SH-SY5Y (cell line): ENCODE data around the gene FBXL4.

Experiments used
- GATA2 ChIP-seq: IDR thresholded peaks from 2 replicates; pipeline ENCODE4 v1.6.1; 2011; ENCODE audit warnings: mild to moderate bottlenecking, low read depth, low read length
- GATA3 ChIP-seq: IDR thresholded peaks from 2 replicates; pipeline ENCODE4 v1.6.1; 2011; ENCODE audit warnings: low read depth, mild to moderate bottlenecking, low read length, moderate library complexity

DNA sequence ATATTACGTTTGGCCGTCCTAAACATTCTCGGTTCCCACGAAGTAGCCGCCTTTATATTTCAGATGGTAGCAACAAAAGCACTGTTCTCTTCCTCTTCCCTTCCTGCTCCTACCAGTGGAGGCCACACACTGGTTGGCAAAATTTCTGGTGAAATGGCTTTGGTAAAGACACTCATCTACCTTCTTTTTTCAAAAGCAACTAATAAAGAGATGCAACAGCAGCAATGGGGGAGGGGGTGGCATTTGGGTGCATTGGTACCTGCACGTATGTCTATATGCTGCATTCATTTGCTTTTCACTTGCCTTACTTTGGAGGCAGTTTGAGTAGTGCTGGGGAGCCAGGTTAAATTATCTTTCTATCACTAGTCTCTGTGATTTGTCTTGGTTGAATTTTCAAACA lies 107.4 kb downstream of the FBXL4 start:
- no peak for TF ChIP-seq GATA2
- no peak for TF ChIP-seq GATA3
